ENCODE measurements around the gene ABCB8. TPM values are rescaled to one million over a fixed set of nuclear protein-coding genes. Genes with fewer than 3 reads are reported as not detected.

Gene ABCB8
- total and polyA plus RNA-seq, 9 of the 15 experiments (the other 6 are each of a cell fraction or from before 2014, with no cell fraction given) = 7.6 to 106 (median 36.3) TPM

- no peak for TF ChIP-seq ZNF407 (IDR thresholded peaks at IDR 0.05; ENCODE audit: low read depth)
- no peak for TF ChIP-seq ZNF696 (CRISPR knock-in tag; conservative IDR thresholded peaks at IDR 0.05)
- TF ChIP-seq NCOA6 (IDR thresholded peaks at IDR 0.05) = no peak
- TF ChIP-seq ZNF134 (CRISPR knock-in tag; conservative IDR thresholded peaks at IDR 0.05) = no peak
- 0 out of 2 replicates have a peak, but pooled peaks have one; percentile 71 for TF ChIP-seq FOXP4 (CRISPR knock-in tag; IDR thresholded peaks at IDR 0.05; ENCODE audit: borderline replicate concordance)
- 0 out of 2 replicates have a peak, but pooled peaks have one; percentile 64 for TF ChIP-seq RUNX1 (IDR thresholded peaks at IDR 0.05; ENCODE audit: low read depth)
- TF ChIP-seq SREBF1 (IDR thresholded peaks at IDR 0.05; ENCODE audit: borderline replicate concordance, low read depth, low read length) = no peak
- no peak for TF ChIP-seq SP2 (IDR thresholded peaks at IDR 0.05; ENCODE audit: extremely low read depth, low read depth, low read length, poor library complexity, severe bottlenecking)
- TF ChIP-seq CHD4 (IDR thresholded peaks at IDR 0.05; ENCODE audit: insufficient read depth, insufficient replicate concordance, low read depth, low read length, poor library complexity, severe bottlenecking) = peak; percentile 33
- peak; percentile 68 for TF ChIP-seq POLR2G (IDR thresholded peaks at IDR 0.05; ENCODE audit: low read depth, low read length)
- TF ChIP-seq ZNF507 (tag; conservative IDR thresholded peaks at IDR 0.05) = no peak
- no peak for TF ChIP-seq RCOR1 (IDR thresholded peaks at IDR 0.05; ENCODE audit: borderline replicate concordance in 1 of 2, low read depth in 2 of 2, low read length in 2 of 2)
- TF ChIP-seq TEAD1 (CRISPR knock-in tag; IDR thresholded peaks at IDR 0.05) = no peak
- TF ChIP-seq ESRRB (CRISPR knock-in tag; IDR thresholded peaks at IDR 0.05; ENCODE audit: borderline replicate concordance) = no peak
Observed at GRCh38 chr7:151039850-151040548, 11.7 kb downstream of the ABCB8 start (continued).

Measured in K562 (cell line).